Naive B cell (primary cell): ENCODE data around the gene MCM8. TPM values are rescaled to one million over a fixed set of nuclear protein-coding genes. Genes with fewer than 3 reads are reported as not detected.

Source experiments
- ATAC-seq, 2 donors: fragments of 150-1000 bp; cut with Tn5 transposase; 2 replicates each; pipeline ENCODE4 v1.10.0; 2021; ENCODE audit warnings: low read depth in 2 of 2, mild to moderate bottlenecking in 2 of 2, moderate library complexity in 2 of 2
- DNase-seq: peaks from one replicate; pipeline ENCODE4 v3.0.0; 2022
- H3K27ac Mint-ChIP-seq, 6 donors: one replicate each; pipeline ENCODE4 v1.8.0; 2020 to 2022; ENCODE audit warnings: mild to moderate bottlenecking in 6 of 6, mixed read lengths in 6 of 6, moderate library complexity in 5 of 6, inconsistent platforms in 2 of 6
- H3K27me3 Mint-ChIP-seq, 3 donors: one replicate each; pipeline ENCODE4 v1.8.0; 2021 to 2022; ENCODE audit warnings: mixed read lengths in 3 of 3, mild to moderate bottlenecking in 1 of 3
- H3K36me3 Mint-ChIP-seq, 2 donors: one replicate each; pipeline ENCODE4 v1.8.0; 2020 to 2022; ENCODE audit warnings: mixed read lengths in 2 of 2, inconsistent platforms in 1 of 2, mild to moderate bottlenecking in 1 of 2
- H3K4me1 Mint-ChIP-seq, 3 donors: one replicate each; pipeline ENCODE4 v1.8.0; 2020 to 2022; ENCODE audit warnings: mixed read lengths in 3 of 3, inconsistent platforms in 1 of 3, mild to moderate bottlenecking in 1 of 3, moderate library complexity in 1 of 3
- H3K4me3 Mint-ChIP-seq, 8 donors: one replicate each; pipeline ENCODE4 v1.8.0; 2020 to 2022; ENCODE audit warnings: mild to moderate bottlenecking in 8 of 8, mixed read lengths in 8 of 8, moderate library complexity in 8 of 8, inconsistent platforms in 2 of 8
- H3K9me3 Mint-ChIP-seq, 7 donors: one replicate each; pipeline ENCODE4 v1.8.0; 2020 to 2022; ENCODE audit warnings: mixed read lengths in 7 of 7, mild to moderate bottlenecking in 5 of 7, inconsistent platforms in 2 of 7, moderate library complexity in 1 of 7
- polyA plus RNA-seq, 6 donors: library from polyadenylated mRNA; unstranded; fragments of 300-500 nt; fragmentation: Illumina TruSeq; gene quantifications; one replicate each; pipeline ENCODE4 v1.2.3, GENCODE V29; 2021; ENCODE audit warnings: low read depth in 6 of 6

Gene MCM8
- polyA plus RNA-seq, 6 donors from 2014 or later: 0.88 to 2.8 (median 1.4) TPM

DNA sequence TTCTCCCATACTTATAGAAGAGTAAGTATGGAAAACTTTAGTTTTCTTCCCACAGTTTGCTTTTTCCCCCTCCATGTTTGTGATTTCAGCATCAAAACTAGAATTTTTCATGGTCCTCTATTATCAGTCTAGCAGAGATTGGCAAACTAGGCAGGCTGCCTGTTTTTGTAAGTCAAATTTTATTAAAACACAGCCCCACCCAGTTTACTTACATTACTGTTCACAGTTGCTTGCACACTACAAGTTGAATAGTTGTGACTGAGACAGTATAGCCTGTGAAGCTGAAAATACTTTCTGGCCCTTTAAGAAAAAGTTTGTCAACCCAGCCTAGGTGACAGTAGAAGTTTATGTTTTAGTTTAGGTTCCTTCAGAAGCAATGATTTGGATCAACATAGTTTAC lies 19.5 kb downstream of the MCM8 start:
- H3K4me1 Mint-ChIP-seq: peaks cover 0 to 4% (median 0%) of the 10 kb centered on the region in 3 donors
- H3K36me3 Mint-ChIP-seq: peaks cover 17 to 23% of the 10 kb centered on the region in 2 donors
- DNase-seq (no peak), ATAC-seq (no peak)
- peak overlapping the region in 1 of 6 donors; percentile 29 for H3K27ac Mint-ChIP-seq
- no peak overlapping the region for H3K4me3 Mint-ChIP-seq
- no peaks in the 10 kb centered on the region for H3K27me3 Mint-ChIP-seq
- H3K9me3 Mint-ChIP-seq: no peaks in the 10 kb centered on the region

DNA sequence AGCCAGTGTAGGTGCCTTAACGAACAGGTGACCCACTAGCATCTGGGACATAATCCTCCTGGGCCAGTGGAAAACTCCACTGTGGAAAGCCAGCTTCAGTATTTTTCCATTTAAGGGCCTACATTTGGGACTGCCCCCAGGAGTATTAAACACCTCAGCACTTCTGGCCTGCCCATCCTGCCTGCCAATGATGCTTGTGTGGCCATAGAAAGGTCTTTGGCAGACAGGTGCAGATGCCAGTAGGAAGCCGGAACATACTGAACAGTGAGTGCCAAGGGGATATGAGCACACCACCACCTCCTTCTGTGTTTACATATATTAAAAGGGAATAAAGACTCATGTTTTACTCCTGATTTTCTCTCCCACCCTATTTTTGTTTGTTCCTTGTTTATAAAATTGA lies 19.9 kb downstream of the MCM8 start:
- Mint-ChIP-seq H3K27ac (no peak overlapping the region), H3K36me3 (peaks cover 13 to 19% of the 10 kb centered on the region in 2 donors), H3K4me1 (peaks cover 0 to under 1% (median 0%) of the 10 kb centered on the region in 3 donors), H3K4me3 (no peak overlapping the region), H3K9me3 (no peaks in the 10 kb centered on the region), H3K27me3 (no peaks in the 10 kb centered on the region)
- DNase-seq: no peak
- ATAC-seq: no peak

DNA sequence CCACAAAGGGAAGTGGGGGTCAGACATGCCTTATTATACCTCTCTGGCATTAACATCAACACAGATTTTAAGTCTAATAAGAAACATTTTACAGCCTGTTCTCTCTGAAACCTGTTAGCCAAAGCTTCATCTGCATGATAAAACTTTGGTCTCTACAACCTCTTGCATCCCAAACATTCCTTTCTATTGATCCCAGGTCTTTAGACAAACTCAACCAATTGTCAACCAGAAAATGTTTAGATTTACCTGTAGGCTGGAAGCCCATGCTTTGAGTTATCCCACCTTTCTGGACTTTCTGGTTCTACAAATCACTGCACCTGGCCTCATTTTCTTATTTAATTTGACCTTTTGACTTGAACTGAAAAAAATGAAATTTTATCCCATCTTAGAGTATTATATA lies 20.8 kb downstream of the MCM8 start:
- H3K36me3 Mint-ChIP-seq: peaks cover 10 to 11% of the 10 kb centered on the region in 2 donors
- H3K9me3 Mint-ChIP-seq: no peaks in the 10 kb centered on the region
- DNase-seq (no peak), ATAC-seq (no peak)
- no peaks in the 10 kb centered on the region for H3K27me3 Mint-ChIP-seq
- no peak overlapping the region for H3K27ac Mint-ChIP-seq
- H3K4me1 Mint-ChIP-seq: no peaks in the 10 kb centered on the region
- no peak overlapping the region for H3K4me3 Mint-ChIP-seq

DNA sequence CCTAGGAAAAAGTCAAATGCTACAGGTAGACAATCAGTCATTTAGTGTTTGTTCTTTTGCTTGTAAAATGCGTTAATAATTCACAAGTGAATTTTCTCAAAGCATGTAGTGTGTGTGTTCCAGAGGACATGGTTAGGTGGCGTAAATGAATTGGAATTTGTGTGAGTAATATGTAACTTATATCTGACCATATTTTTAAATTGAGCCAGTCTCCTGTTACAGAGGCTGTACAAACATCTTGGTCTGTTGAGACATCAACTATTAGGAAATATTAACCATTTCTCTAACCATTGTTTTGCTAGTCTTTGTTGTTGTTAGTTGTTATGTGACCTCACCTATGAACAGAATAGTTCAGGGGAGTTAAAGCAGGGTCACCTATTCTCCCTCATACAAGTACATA lies 22.7 kb downstream of the MCM8 start:
- DNase-seq (no peak), ATAC-seq (no peak)
- peaks cover under 1 to 8% of the 10 kb centered on the region in 2 donors for H3K36me3 Mint-ChIP-seq
- H3K27me3 Mint-ChIP-seq: no peaks in the 10 kb centered on the region
- H3K27ac Mint-ChIP-seq: no peak overlapping the region
- H3K4me1 Mint-ChIP-seq: no peaks in the 10 kb centered on the region
- no peaks in the 10 kb centered on the region for H3K9me3 Mint-ChIP-seq
- H3K4me3 Mint-ChIP-seq: no peak overlapping the region

DNA sequence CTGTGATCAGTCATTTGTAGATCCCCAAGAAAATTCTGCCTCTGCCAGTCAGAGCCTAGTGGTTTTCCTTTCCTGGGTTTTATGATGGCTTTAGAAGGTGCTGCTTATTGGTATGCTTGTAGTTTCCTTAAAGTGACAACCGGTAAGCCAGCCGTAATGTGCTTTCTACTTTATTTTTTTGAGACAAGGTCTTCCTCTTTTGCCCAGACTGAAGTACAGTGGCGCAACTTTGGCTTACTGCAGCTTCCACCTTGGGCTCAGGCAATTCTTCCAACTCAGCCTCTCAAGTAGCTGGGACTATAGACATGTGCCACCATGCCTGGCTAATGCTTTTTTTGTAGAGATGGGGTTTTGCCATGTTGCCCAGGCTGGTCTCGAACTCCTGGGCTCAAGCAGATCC lies 23.5 kb downstream of the MCM8 start:
- no peak for ATAC-seq
- peaks cover 4 to 15% of the 10 kb centered on the region in 2 donors for H3K36me3 Mint-ChIP-seq
- no peaks in the 10 kb centered on the region for H3K9me3 Mint-ChIP-seq
- no peaks in the 10 kb centered on the region for H3K27me3 Mint-ChIP-seq
- H3K4me3 Mint-ChIP-seq: no peak overlapping the region
- no peak overlapping the region for H3K27ac Mint-ChIP-seq
- no peak for DNase-seq
- no peaks in the 10 kb centered on the region for H3K4me1 Mint-ChIP-seq

DNA sequence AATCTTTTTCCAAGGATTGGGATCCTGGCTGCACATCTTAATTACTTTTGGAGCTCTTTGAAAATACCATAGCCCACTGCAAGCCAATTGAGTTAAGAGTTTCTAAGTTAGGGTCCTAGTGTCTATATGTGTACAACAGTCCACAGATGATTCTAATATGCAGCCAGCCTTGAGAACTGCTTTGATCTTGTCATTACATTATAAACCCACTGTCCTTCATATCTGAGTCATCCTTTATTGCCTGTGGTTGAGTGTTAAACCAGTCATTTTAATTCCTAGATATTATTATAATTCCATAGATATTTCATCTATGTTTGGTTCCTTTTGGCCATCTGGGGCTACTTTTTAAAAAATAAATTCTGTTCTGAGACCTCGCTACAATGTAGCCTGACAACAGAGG lies 24.1 kb downstream of the MCM8 start:
- Mint-ChIP-seq H3K27me3 (no peaks in the 10 kb centered on the region), H3K36me3 (peaks cover 8 to 20% of the 10 kb centered on the region in 2 donors), H3K9me3 (no peaks in the 10 kb centered on the region), H3K4me1 (no peaks in the 10 kb centered on the region), H3K27ac (no peak overlapping the region), H3K4me3 (no peak overlapping the region)
- DNase-seq: no peak
- ATAC-seq: no peak

DNA sequence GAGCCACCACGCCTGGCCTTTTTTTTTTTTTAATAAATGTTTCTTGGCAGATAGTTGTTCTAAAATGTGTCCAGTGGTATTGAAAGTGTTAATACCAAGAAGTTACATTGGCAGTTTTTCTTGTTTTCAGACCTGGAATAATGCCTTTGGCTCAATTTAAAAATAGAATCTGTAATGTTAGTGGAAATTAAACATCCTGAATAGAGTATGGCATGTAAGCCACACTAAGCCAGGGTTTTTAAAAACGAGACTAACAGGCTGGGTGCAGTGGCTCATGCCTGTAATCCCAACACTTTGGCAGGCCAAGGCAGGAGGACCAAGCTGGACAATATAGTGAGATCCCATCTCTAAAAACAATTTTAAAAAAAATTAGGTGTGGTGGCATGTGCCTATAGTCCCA lies 25.3 kb downstream of the MCM8 start:
- ATAC-seq: no peak
- Mint-ChIP-seq H3K4me1 (no peaks in the 10 kb centered on the region), H3K27ac (no peak overlapping the region), H3K27me3 (no peaks in the 10 kb centered on the region), H3K36me3 (peaks cover 12 to 28% of the 10 kb centered on the region in 2 donors), H3K9me3 (no peaks in the 10 kb centered on the region), H3K4me3 (no peak overlapping the region)
- no peak for DNase-seq

DNA sequence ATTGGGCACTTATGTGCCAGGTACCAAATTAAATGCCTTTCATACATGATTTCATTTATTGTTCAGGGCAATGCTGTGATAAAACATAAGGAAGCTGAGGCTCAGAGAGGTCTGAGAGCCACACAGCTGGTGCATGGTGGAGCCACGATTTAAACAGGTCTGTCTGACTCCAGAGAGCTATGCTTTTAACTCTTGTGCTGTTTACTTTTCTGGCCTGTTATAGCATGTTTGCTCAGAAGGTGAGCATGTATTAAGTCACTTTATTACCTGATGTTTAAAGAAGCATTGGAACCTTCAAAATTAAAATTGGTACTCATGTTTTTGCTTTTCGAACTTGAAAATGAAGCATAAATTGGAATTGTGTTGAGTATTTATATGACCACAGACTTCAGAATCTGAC lies 26.8 kb downstream of the MCM8 start:
- ATAC-seq: no peak
- H3K27me3 Mint-ChIP-seq: no peaks in the 10 kb centered on the region
- H3K9me3 Mint-ChIP-seq: no peaks in the 10 kb centered on the region
- no peak for DNase-seq
- H3K27ac Mint-ChIP-seq: no peak overlapping the region
- H3K36me3 Mint-ChIP-seq: peaks cover 12 to 28% of the 10 kb centered on the region in 2 donors
- H3K4me1 Mint-ChIP-seq: no peaks in the 10 kb centered on the region
- no peak overlapping the region for H3K4me3 Mint-ChIP-seq

DNA sequence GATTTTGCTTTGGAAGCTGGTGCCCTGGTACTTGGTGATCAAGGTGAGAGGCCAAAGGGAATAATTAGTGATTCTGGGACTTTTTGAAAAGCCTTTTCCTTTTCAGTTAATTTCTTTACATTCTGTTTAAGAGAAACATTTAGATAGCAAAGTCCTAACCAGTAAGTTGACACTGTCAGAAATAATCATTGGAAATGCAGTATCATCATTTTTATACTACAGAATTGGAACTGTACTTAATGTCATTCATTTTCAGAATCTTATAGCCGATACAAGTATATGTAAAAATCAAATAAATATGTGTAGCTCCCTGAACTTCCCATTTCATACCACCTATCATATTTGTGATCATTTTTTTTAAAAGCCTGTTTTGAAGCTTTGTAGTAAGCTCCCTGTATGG lies 27.5 kb downstream of the MCM8 start:
- H3K36me3 Mint-ChIP-seq: peaks cover 15 to 28% of the 10 kb centered on the region in 2 donors
- no peak overlapping the region for H3K4me3 Mint-ChIP-seq
- DNase-seq (no peak), ATAC-seq (no peak)
- no peaks in the 10 kb centered on the region for H3K4me1 Mint-ChIP-seq
- H3K27ac Mint-ChIP-seq: peak overlapping the region in 1 of 6 donors; percentile 22
- H3K9me3 Mint-ChIP-seq: no peaks in the 10 kb centered on the region
- H3K27me3 Mint-ChIP-seq: no peaks in the 10 kb centered on the region

DNA sequence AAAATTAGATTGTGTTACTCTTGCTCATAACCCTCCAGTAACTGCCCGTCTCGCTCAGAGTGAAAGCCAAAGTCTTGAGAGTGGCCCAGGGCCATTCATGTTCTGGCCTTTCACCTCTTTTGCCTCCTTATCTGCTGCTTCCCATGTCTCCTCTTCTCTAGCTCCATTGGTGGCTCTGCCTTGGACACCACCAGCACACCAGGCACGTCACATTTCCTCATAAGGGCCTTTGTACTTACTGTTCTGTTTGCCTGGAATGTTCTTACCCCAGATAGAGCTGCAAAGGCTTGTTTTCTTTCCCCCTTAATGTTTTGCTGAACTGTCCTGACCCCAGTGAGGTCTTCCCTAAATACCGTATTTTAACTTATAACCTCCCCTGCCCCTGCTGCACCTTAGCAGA lies 29.3 kb downstream of the MCM8 start:
- no peaks in the 10 kb centered on the region for H3K9me3 Mint-ChIP-seq
- ATAC-seq (no peak), DNase-seq (no peak)
- no peaks in the 10 kb centered on the region for H3K4me1 Mint-ChIP-seq
- H3K27me3 Mint-ChIP-seq: no peaks in the 10 kb centered on the region
- no peak overlapping the region for H3K4me3 Mint-ChIP-seq
- H3K27ac Mint-ChIP-seq: no peak overlapping the region
- H3K36me3 Mint-ChIP-seq: peaks cover 17 to 28% of the 10 kb centered on the region in 2 donors

DNA sequence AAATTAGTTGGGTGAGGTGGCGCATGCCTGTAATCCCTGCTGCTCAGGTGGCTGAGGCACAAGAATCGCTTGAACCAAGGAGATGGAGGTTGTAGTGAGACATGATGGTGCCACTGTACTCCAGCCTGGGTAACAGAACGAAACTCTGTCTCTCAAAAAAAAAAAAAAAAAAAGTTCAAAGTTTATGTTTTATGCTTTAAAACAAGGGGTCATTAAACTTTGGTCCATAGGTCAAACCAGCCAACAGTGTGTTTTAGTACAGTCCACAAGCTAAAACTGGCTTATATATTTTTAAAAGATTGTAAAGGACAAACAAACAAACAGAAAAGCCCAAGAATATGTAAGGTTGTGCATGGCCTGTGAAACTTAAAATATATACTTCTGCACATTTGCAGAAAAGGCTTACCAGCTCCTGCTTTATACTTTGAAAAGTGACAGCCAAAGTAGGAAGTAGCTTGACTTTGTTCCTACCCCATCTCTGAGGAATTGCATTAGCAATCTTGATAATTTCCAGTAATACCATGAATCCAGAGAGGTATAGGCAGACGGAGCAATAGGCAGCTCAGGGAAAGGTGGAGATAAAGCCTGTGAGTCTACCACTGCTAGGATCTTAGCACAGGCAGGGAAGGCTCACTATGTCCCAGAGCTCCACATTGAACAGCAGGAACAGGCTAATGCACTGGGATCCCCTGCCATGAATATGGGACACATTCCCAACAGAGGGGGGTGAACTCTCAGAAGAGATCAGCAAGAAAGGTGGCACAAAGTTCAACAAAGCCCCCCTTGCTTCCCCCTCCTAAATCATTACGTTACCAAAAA lies 30.5 kb downstream of the MCM8 start:
- H3K27me3 Mint-ChIP-seq: no peaks in the 10 kb centered on the region
- peaks cover 17 to 28% of the 10 kb centered on the region in 2 donors for H3K36me3 Mint-ChIP-seq
- DNase-seq: no peak
- H3K27ac Mint-ChIP-seq: no peak overlapping the region
- no peak for ATAC-seq
- no peaks in the 10 kb centered on the region for H3K9me3 Mint-ChIP-seq
- H3K4me1 Mint-ChIP-seq: peaks cover 0 to 1% (median 0%) of the 10 kb centered on the region in 3 donors
- H3K4me3 Mint-ChIP-seq: no peak overlapping the region

DNA sequence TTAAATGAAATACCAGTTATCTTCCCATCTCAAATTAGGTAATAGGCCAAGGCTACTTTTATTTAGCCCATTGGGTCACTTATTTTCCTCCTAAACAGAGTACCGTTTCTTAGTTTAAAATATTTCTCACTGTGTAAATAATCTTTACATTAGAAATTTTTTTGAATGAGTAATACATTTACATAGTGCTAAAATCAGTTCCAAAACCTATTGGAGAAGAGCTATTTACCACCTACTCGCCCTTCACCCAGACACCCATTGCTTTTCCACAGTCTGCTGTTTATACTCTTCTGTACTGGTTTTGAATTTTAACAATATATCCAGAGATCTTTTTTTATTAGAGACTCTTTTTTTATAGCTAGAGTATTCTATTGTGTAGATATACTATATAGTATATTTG lies 36.9 kb downstream of the MCM8 start:
- Mint-ChIP-seq H3K36me3 (peaks cover 6 to 17% of the 10 kb centered on the region in 2 donors), H3K4me3 (no peak overlapping the region), H3K4me1 (peaks cover 0 to 2% (median 0%) of the 10 kb centered on the region in 3 donors), H3K27ac (no peak overlapping the region), H3K9me3 (no peaks in the 10 kb centered on the region), H3K27me3 (no peaks in the 10 kb centered on the region)
- ATAC-seq: no peak
- no peak for DNase-seq

DNA sequence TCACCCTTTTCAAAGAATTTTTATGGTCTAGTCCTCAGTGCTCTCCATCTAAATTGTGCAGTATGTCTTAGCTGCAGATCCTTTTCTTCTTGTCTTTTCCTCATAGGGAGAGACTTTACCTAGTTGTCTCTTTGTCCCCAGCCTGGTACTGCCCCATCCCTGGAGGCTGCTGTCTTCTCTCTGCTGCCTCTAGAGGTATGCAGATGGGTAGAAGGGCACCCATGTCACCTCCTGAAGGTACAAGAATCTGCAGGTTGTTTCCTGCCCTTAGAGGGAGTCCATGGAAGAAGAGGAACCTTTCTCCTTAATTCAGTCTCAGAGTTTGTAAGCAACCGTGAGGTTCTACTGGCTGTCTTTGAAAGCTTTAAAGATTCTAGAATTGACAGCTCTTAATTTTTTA lies 39.1 kb downstream of the MCM8 start:
- Mint-ChIP-seq H3K27ac (no peak overlapping the region), H3K4me3 (no peak overlapping the region), H3K36me3 (peaks cover 6 to 13% of the 10 kb centered on the region in 2 donors), H3K4me1 (peaks cover 0 to 2% (median 0%) of the 10 kb centered on the region in 3 donors), H3K9me3 (no peaks in the 10 kb centered on the region), H3K27me3 (no peaks in the 10 kb centered on the region)
- ATAC-seq: no peak
- no peak for DNase-seq

DNA sequence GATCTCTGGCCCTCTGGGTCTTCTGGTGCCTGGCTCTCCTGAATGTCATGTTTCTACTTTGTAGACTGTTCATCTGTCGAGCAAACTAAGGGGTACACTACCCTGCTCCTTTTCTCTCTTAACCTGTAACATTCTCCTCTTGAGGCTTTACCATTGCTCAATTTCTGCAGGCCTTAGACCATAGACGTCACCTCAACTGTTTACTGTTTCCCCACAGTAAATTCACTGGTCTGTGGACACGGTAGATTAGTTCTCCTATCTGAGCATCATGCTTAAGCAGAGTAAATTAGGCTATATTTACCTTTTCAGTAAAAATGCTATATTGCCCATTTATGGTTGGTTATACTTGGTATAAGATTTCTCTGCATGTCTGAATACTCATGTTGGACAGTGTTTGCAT lies 40.5 kb downstream of the MCM8 start:
- ATAC-seq: no peak
- no peak for DNase-seq
- Mint-ChIP-seq H3K27ac (peak overlapping the region in 2 of 6 donors; percentile 9 to 39), H3K36me3 (peaks cover 6 to 13% of the 10 kb centered on the region in 2 donors), H3K4me3 (no peak overlapping the region), H3K4me1 (peaks cover 0 to under 1% (median 0%) of the 10 kb centered on the region in 3 donors), H3K9me3 (no peaks in the 10 kb centered on the region), H3K27me3 (no peaks in the 10 kb centered on the region)
